ENCODE measurements around the gene GPA33.

Gene GPA33

GRCh38 chr1:167110586-167110985, 20.4 kb upstream of the GPA33 start (continued):
- TF ChIP-seq ZBTB11 (tag by site-specific recombination; conservative IDR thresholded peaks at IDR 0.05; ENCODE audit: low read depth), result no peak
- TF ChIP-seq ZNF585B (tag by site-specific recombination; IDR thresholded peaks at IDR 0.05), result no peak
- no peak for TF ChIP-seq KLF7 (tag by site-specific recombination; IDR thresholded peaks at IDR 0.05; ENCODE audit: borderline replicate concordance)
- TF ChIP-seq ZNF341 (tag by site-specific recombination; IDR thresholded peaks at IDR 0.05; ENCODE audit: low read depth), result no peak
- TF ChIP-seq ZNF404 (tag by site-specific recombination; IDR thresholded peaks at IDR 0.05), result no peak

- peaks cover 6% of the 10 kb centered on the region for H3K4me1 ChIP-seq (ENCODE audit: control insufficient read depth, insufficient read depth, low read length)
- ChIA-PET CTCF (interaction anchor here (1.6 to 1.7 kb wide), 2 partner anchors 15 to 50 kb away, joined by 6 to 8 read pairs; no protein-coding TSS in a partner anchor), POLR2A (interaction anchor here (1.0 kb wide), 2 partner anchors 11 to 111 kb away, joined by 3 to 8 read pairs; partner anchors contain the start of gene POU2F1)
These were observed 18.9 kb upstream of the GPA33 start for GRCh38 chr1:167109125-167109524.

GRCh38 chr1:167107456-167107855, 17.3 kb upstream of the GPA33 start:
- TF ChIP-seq ZNF211 (tag by site-specific recombination; IDR thresholded peaks at IDR 0.05; ENCODE audit: low read depth) (no peak), BCL11B (tag by site-specific recombination; IDR thresholded peaks at IDR 0.05; ENCODE audit: low read depth) (no peak), ZSCAN5A (tag by site-specific recombination; IDR thresholded peaks at IDR 0.05) (no peak), ZNF24 (tag by site-specific recombination; IDR thresholded peaks at IDR 0.05) (no peak), ZNF521 (tag by site-specific recombination; IDR thresholded peaks at IDR 0.05) (no peak), ZNF19 (tag by site-specific recombination; IDR thresholded peaks at IDR 0.05; ENCODE audit: low read depth) (no peak), SCRT1 (tag by site-specific recombination; IDR thresholded peaks at IDR 0.05; ENCODE audit: borderline replicate concordance) (no peak), ZNF335 (tag by site-specific recombination; conservative IDR thresholded peaks at IDR 0.05) (no peak)
- ChIA-PET POLR2A (no interaction called here), CTCF (no interaction called here)
- Histone ChIP-seq H3K36me3 (ENCODE audit: control insufficient read depth in 2 of 2, insufficient read depth in 1 of 2, low read length in 2 of 2) (no peaks in the 10 kb centered on the region), H3K4me1 (ENCODE audit: control insufficient read depth, insufficient read depth, low read length) (peaks cover 6% of the 10 kb centered on the region), H3K9me3 (ENCODE audit: control insufficient read depth, insufficient read depth, low read depth, low read length) (no peaks in the 10 kb centered on the region), H3K27ac (ENCODE audit: extremely low read depth, low read depth, low read length) (no peak overlapping the region), H3K4me3 (ENCODE audit: low read depth, low read length) (no peak overlapping the region)

More at GRCh38 chr1:167109125-167109524, 18.9 kb upstream of the GPA33 start:
- H3K4me3 ChIP-seq (ENCODE audit: low read depth, low read length), result no peak overlapping the region
- H3K9me3 ChIP-seq (ENCODE audit: control insufficient read depth, insufficient read depth, low read depth, low read length), result no peaks in the 10 kb centered on the region
- no peak overlapping the region for H3K27ac ChIP-seq (ENCODE audit: extremely low read depth, low read depth, low read length)
- TF ChIP-seq KLF1 (tag by site-specific recombination; IDR thresholded peaks at IDR 0.05) (0 out of 2 replicates have a peak, but pooled peaks have one; percentile 20), ATF2 (tag by site-specific recombination; IDR thresholded peaks at IDR 0.05; ENCODE audit: low read depth) (no peak), ZNF248 (tag by site-specific recombination; IDR thresholded peaks at IDR 0.05) (no peak), ZIC2 (tag by site-specific recombination; IDR thresholded peaks at IDR 0.05) (peak; percentile 85), ZFHX2 (tag by site-specific recombination; conservative IDR thresholded peaks at IDR 0.05) (no peak), ZNF398 (tag by site-specific recombination; IDR thresholded peaks at IDR 0.05) (peak; percentile 33; the same call in 1 of the 2 replicates), ZNF837 (tag by site-specific recombination; IDR thresholded peaks at IDR 0.05) (no peak)
- H3K36me3 ChIP-seq (ENCODE audit: control insufficient read depth in 2 of 2, insufficient read depth in 1 of 2, low read length in 2 of 2), result no peaks in the 10 kb centered on the region
